ENCODE results near the gene DHX30. TPM values are rescaled to one million over a fixed set of nuclear protein-coding genes. Genes with fewer than 3 reads are reported as not detected.

Gene DHX30
- total RNA-seq, 3 donors from 2014 or later (not counting 1 experiment from before 2014, with no cell fraction given) = 72.0 to 83.4 (median 82.1) TPM

- Histone ChIP-seq H3K27me3 (ENCODE audit: control insufficient read depth, insufficient read depth, low read length) (no peaks in the 10 kb centered on the region), H3K36me3 (ENCODE audit: control insufficient read depth, insufficient read depth, low read length) (peaks cover 26% of the 10 kb centered on the region), H3K9me3 (ENCODE audit: control insufficient read depth, insufficient read depth, low read length) (no peaks in the 10 kb centered on the region), H3K4me3 (ENCODE audit: low read length) (no peak overlapping the region), H3K4me1 (ENCODE audit: control insufficient read depth, insufficient read depth, low read length) (no peaks in the 10 kb centered on the region), H3K27ac (ENCODE audit: low read length) (no peak overlapping the region)
- intact Hi-C loops (cut with micrococcal nuclease) = no loop called here
- WGBS (ENCODE audit: insufficient coverage) = 97% methylated on average over 15 of the region's 15 CpGs
- TF ChIP-seq CTCF (IDR thresholded peaks at IDR 0.05) = no peak
- Mint-ChIP-seq H3K36me3 (no peaks in the 10 kb centered on the region), H3K9me3 (no peaks in the 10 kb centered on the region), H3K4me3 (no peak overlapping the region), H3K27me3 (ENCODE audit: low read depth in 2 of 2) (no peaks in the 10 kb centered on the region), H3K27ac (no peak overlapping the region), H3K4me1 (no peaks in the 10 kb centered on the region)
- ATAC-seq (no peak), DNase-seq (no peak)
Measured at GRCh38 chr3:47892286-47893040, 89.5 kb downstream of the DHX30 start.

GRCh38 chr3:47895241-47895640 lies 92.3 kb downstream of the DHX30 start:
- Histone ChIP-seq H3K36me3 (ENCODE audit: control insufficient read depth, insufficient read depth, low read length) (peaks cover 23% of the 10 kb centered on the region), H3K9me3 (ENCODE audit: control insufficient read depth, insufficient read depth, low read length) (no peaks in the 10 kb centered on the region), H3K27ac (ENCODE audit: low read length) (no peak overlapping the region), H3K4me1 (ENCODE audit: control insufficient read depth, insufficient read depth, low read length) (no peaks in the 10 kb centered on the region), H3K27me3 (ENCODE audit: control insufficient read depth, insufficient read depth, low read length) (no peaks in the 10 kb centered on the region), H3K4me3 (ENCODE audit: low read length) (no peak overlapping the region)
- Mint-ChIP-seq H3K4me3 (no peak overlapping the region), H3K9me3 (no peaks in the 10 kb centered on the region), H3K27ac (no peak overlapping the region), H3K36me3 (no peaks in the 10 kb centered on the region), H3K4me1 (no peaks in the 10 kb centered on the region), H3K27me3 (ENCODE audit: low read depth in 2 of 2) (no peaks in the 10 kb centered on the region)
- intact Hi-C loops (cut with micrococcal nuclease) = no loop called here
- WGBS (ENCODE audit: insufficient coverage) = 100% methylated on average over 3 of the region's 3 CpGs
- DNase-seq (no peak), ATAC-seq (no peak)
- TF ChIP-seq CTCF (IDR thresholded peaks at IDR 0.05) = no peak

DNA sequence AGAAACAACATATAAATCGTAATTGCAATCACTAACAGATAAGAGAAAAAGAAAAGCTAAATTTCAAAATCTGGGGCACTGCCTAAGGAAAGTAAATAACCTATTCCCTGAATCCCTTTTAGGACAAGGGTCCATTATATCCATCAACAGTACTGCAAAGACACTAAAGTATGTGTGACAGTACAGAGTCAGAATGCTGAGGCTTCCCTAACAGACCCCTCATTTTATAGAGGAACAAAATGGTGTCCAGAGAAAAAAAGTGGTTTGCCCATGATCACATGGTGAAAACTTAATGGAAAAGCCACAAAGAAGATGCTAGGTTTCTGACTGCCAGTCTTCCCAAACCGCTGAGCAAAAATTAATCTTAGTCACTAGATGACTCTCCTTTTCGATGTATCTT lies 93.8 kb downstream of the DHX30 start:
- ATAC-seq = no peak

More for the DNA sequence above, 93.8 kb downstream of the DHX30 start:
- 96% methylated on average over 3 of the region's 3 CpGs for WGBS (ENCODE audit: insufficient coverage)
- no peak for DNase-seq
- H3K27me3 ChIP-seq (ENCODE audit: control insufficient read depth, insufficient read depth, low read length) = no peaks in the 10 kb centered on the region
- H3K27ac ChIP-seq (ENCODE audit: low read length) = no peak overlapping the region
- Mint-ChIP-seq H3K36me3 (no peaks in the 10 kb centered on the region), H3K27ac (no peak overlapping the region), H3K27me3 (ENCODE audit: low read depth in 2 of 2) (no peaks in the 10 kb centered on the region), H3K4me1 (no peaks in the 10 kb centered on the region), H3K9me3 (no peaks in the 10 kb centered on the region), H3K4me3 (no peak overlapping the region)
- no peaks in the 10 kb centered on the region for H3K4me1 ChIP-seq (ENCODE audit: control insufficient read depth, insufficient read depth, low read length)
- no peak overlapping the region for H3K4me3 ChIP-seq (ENCODE audit: low read length)
- H3K9me3 ChIP-seq (ENCODE audit: control insufficient read depth, insufficient read depth, low read length) = no peaks in the 10 kb centered on the region
- intact Hi-C loops (cut with micrococcal nuclease) = no loop called here
- TF ChIP-seq CTCF (IDR thresholded peaks at IDR 0.05) = no peak
- H3K36me3 ChIP-seq (ENCODE audit: control insufficient read depth, insufficient read depth, low read length) = peaks cover 16% of the 10 kb centered on the region
